ENCODE data around the gene DGCR6L. TPM values are rescaled to one million over a fixed set of nuclear protein-coding genes. Genes with fewer than 3 reads are reported as not detected.
A peak's percentile ranks its signal among the peaks of the same experiment; 100 is the strongest.
"Not testable (repeated sequence)": the region's sequence is repeated elsewhere in the genome, so short reads cannot be mapped to it uniquely, and the experiment has no call there.

Gene DGCR6L
- total and polyA plus RNA-seq, 2 of the 4 experiments (the other 2 are of a cell fraction): 65.4 to 80.4 TPM

- H2BK15ac ChIP-seq (ENCODE audit: low read depth, low read length); H3K56ac ChIP-seq (ENCODE audit: extremely low read depth, insufficient read depth, low read length); H4K8ac ChIP-seq (ENCODE audit: low read depth in 2 of 2, low read length in 2 of 2); H3K4me2 ChIP-seq (ENCODE audit: low read depth, low read length); H2AFZ ChIP-seq (replicated peaks; ENCODE audit: low read length, poor library complexity); H4K5ac ChIP-seq (ENCODE audit: low read depth, low read length); H4K91ac ChIP-seq (ENCODE audit: insufficient read depth, low read depth, low read length); H3K36me3 ChIP-seq (ENCODE audit: control insufficient read depth, insufficient read depth, low read length); H3K79me1 ChIP-seq (ENCODE audit: low read depth in 1 of 2, low read length in 2 of 2); BruUV-seq (replicated peaks); H3K18ac ChIP-seq (ENCODE audit: low read depth, low read length); POLR2A ChIA-PET (ENCODE audit: unreplicated experiment); H3K23ac ChIP-seq (ENCODE audit: low read depth, low read length); H3K9me1 ChIP-seq (ENCODE audit: insufficient read depth, low read length); in situ Hi-C loops (cut with MboI; ENCODE audit: low sequenced_read_pairs); H3K4me1 ChIP-seq (ENCODE audit: control insufficient read depth, insufficient read depth, low read length); H2BK20ac ChIP-seq (ENCODE audit: low read depth, low read length); H2AK9ac ChIP-seq (replicated peaks; ENCODE audit: low read depth, low read length, poor library complexity); H3K4ac ChIP-seq (ENCODE audit: low read depth, low read length); H3K27ac ChIP-seq (ENCODE audit: insufficient read depth, low read length); H3K9ac ChIP-seq (ENCODE audit: low read depth, low read length); intact Hi-C loops (cut with micrococcal nuclease); H3K9me3 ChIP-seq (ENCODE audit: control insufficient read depth, insufficient read depth, low read length); H2BK5ac ChIP-seq (ENCODE audit: low read depth, low read length, poor library complexity, severe bottlenecking); CTCF ChIA-PET; H2AK5ac ChIP-seq (ENCODE audit: low read depth, low read length); H3K4me3 ChIP-seq (ENCODE audit: insufficient read depth, low read depth, low read length); ATAC-seq (ENCODE audit: low read depth); H3K14ac ChIP-seq (replicated peaks; ENCODE audit: low read depth, low read length); H2BK120ac ChIP-seq (ENCODE audit: low read depth, low read length); dilution Hi-C loops (cut with HindIII; ENCODE audit: low sequenced_read_pairs, unreplicated experiment); H3K27me3 ChIP-seq (ENCODE audit: control insufficient read depth, insufficient read depth, low read length); H4K20me1 ChIP-seq (ENCODE audit: insufficient read depth, low read length): not testable (repeated sequence)
- peak; percentile 33 for DNase-seq
- no CpG with 5 or more reads among the region's 6 CpGs for WGBS, 2 experiments (ENCODE audit: extremely low coverage in 2 of 2, insufficient read length in 1 of 2)
These were observed 32.7 kb upstream of the DGCR6L start for GRCh38 chr22:20352536-20352935.

- H3K27me3 ChIP-seq (ENCODE audit: control insufficient read depth, insufficient read depth, low read length); H4K20me1 ChIP-seq (ENCODE audit: insufficient read depth, low read length); H3K4me2 ChIP-seq (ENCODE audit: low read depth, low read length); POLR2A ChIA-PET (ENCODE audit: unreplicated experiment); H2BK120ac ChIP-seq (ENCODE audit: low read depth, low read length); H3K18ac ChIP-seq (ENCODE audit: low read depth, low read length); ATAC-seq (ENCODE audit: low read depth); DNase-seq; H3K23ac ChIP-seq (ENCODE audit: low read depth, low read length); in situ Hi-C loops (cut with MboI; ENCODE audit: low sequenced_read_pairs); H3K14ac ChIP-seq (replicated peaks; ENCODE audit: low read depth, low read length); H3K79me1 ChIP-seq (ENCODE audit: low read depth in 1 of 2, low read length in 2 of 2); H3K4me1 ChIP-seq (ENCODE audit: control insufficient read depth, insufficient read depth, low read length); H2BK5ac ChIP-seq (ENCODE audit: low read depth, low read length, poor library complexity, severe bottlenecking); H3K36me3 ChIP-seq (ENCODE audit: control insufficient read depth, insufficient read depth, low read length); H2BK20ac ChIP-seq (ENCODE audit: low read depth, low read length); CTCF ChIA-PET; H3K9me3 ChIP-seq (ENCODE audit: control insufficient read depth, insufficient read depth, low read length); H3K4ac ChIP-seq (ENCODE audit: low read depth, low read length); dilution Hi-C loops (cut with HindIII; ENCODE audit: low sequenced_read_pairs, unreplicated experiment); H3K4me3 ChIP-seq (ENCODE audit: insufficient read depth, low read depth, low read length); H3K56ac ChIP-seq (ENCODE audit: extremely low read depth, insufficient read depth, low read length); H2BK15ac ChIP-seq (ENCODE audit: low read depth, low read length); H2AFZ ChIP-seq (replicated peaks; ENCODE audit: low read length, poor library complexity); H2AK9ac ChIP-seq (replicated peaks; ENCODE audit: low read depth, low read length, poor library complexity); H4K5ac ChIP-seq (ENCODE audit: low read depth, low read length); H4K91ac ChIP-seq (ENCODE audit: insufficient read depth, low read depth, low read length); H3K9ac ChIP-seq (ENCODE audit: low read depth, low read length); H2AK5ac ChIP-seq (ENCODE audit: low read depth, low read length); H3K9me1 ChIP-seq (ENCODE audit: insufficient read depth, low read length); H4K8ac ChIP-seq (ENCODE audit: low read depth in 2 of 2, low read length in 2 of 2); intact Hi-C loops (cut with micrococcal nuclease); BruUV-seq (replicated peaks); H3K27ac ChIP-seq (ENCODE audit: insufficient read depth, low read length): not testable (repeated sequence)
- WGBS, 2 experiments (ENCODE audit: extremely low coverage in 2 of 2, insufficient read length in 1 of 2): no CpG with 5 or more reads among the region's 7 CpGs
These were observed 26.7 kb upstream of the DGCR6L start for GRCh38 chr22:20346553-20346952.
